HK-2 (cell line): Measurements from ENCODE around the gene VILL.

Source experiments
- DNase-seq: peaks from one replicate; pipeline ENCODE4 v3.0.0-alpha.2; 2018; ENCODE audit not compliant: unreplicated experiment

VILL gene

GRCh38 chr3:38000965-38001455 is 10.4 kb downstream of the VILL start:
- DNase-seq = no peak

- no peak for DNase-seq
Measured at GRCh38 chr3:38001456-38002081, 11.0 kb downstream of the VILL start.

GRCh38 chr3:38002291-38002876 is 11.8 kb downstream of the VILL start:
- DNase-seq = no peak

GRCh38 chr3:38002940-38003339 is 12.4 kb downstream of the VILL start:
- DNase-seq = no peak

- DNase-seq = peak; percentile 49
Measured at GRCh38 chr3:38003371-38003816, 12.8 kb downstream of the VILL start.

GRCh38 chr3:38003817-38004414 is 13.3 kb downstream of the VILL start:
- DNase-seq = no peak

- DNase-seq = peak; percentile 45
Measured at GRCh38 chr3:38004415-38005075, 14.0 kb downstream of the VILL start.

GRCh38 chr3:38005076-38006020 is 14.8 kb downstream of the VILL start:
- no peak for DNase-seq

- no peak for DNase-seq
Measured at GRCh38 chr3:38006031-38006430, 15.4 kb downstream of the VILL start.

- no peak for DNase-seq
Measured at GRCh38 chr3:38006445-38006995, 15.9 kb downstream of the VILL start.

GRCh38 chr3:38007754-38008090 is 17.1 kb downstream of the VILL start:
- DNase-seq = no peak

GRCh38 chr3:38008191-38008701 is 17.7 kb downstream of the VILL start:
- no peak for DNase-seq

GRCh38 chr3:38008971-38009580 is 18.5 kb downstream of the VILL start:
- DNase-seq = no peak

GRCh38 chr3:38009807-38010591 is 19.4 kb downstream of the VILL start:
- no peak for DNase-seq

GRCh38 chr3:38011111-38011510 is 20.5 kb downstream of the VILL start:
- DNase-seq = no peak

- DNase-seq = no peak
Measured at GRCh38 chr3:38015485-38015884, 24.9 kb downstream of the VILL start.

GRCh38 chr3:38015984-38016383 is 25.4 kb downstream of the VILL start:
- DNase-seq = no peak

- DNase-seq = no peak
Measured at GRCh38 chr3:38016410-38016809, 25.8 kb downstream of the VILL start.

- no peak for DNase-seq
Measured at GRCh38 chr3:38016847-38017444, 26.4 kb downstream of the VILL start.
